HS-5 (cell line): ENCODE measurements around the gene TANC1.

Source experiments
- DNase-seq: peaks from one replicate; pipeline ENCODE4 v3.0.0-alpha.2; 2012; ENCODE audit warnings: low read depth

The TANC1 gene

DNA sequence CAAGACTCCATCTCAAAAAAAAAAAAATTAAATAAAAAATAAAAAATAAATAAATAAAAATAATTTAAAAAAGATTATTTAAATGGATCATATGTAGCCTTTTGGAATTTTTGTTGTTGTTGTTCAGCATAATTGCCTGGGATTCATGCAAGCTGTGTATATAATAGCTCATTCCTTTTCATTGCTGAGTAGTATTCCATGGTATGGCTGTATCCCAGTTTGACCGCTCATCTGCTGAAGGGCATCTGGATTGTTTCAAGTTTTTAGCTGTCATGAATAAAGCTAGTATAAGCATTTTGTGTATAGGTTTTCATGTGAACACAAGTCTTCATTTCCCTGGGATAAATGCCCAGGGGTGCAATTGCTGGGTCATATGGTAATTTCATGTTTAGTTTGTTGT, 6.4 kb upstream of the TANC1 start:
- no peak for DNase-seq

- no peak for DNase-seq
These were observed 5.4 kb upstream of the TANC1 start for GRCh38 chr2:158963071-158963470.

DNA sequence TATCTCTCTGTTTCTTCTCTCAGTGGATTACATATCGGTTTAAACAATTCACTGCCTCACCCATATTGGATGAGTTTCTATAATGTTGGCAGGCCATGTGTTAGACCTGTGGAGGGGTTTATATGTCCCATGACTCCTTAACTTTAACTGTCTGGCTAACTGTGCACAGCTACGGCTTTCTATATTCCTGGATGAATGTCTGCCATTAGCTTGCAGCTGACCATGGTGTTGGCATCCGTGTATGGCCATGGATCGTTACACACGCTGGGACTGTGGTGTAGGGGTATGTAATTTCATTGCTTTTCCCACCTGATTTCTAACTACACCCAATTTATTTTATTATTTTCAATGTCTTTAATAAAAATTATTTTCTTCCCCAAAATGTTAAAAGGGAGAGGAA, 3.3 kb upstream of the TANC1 start:
- no peak for DNase-seq

DNA sequence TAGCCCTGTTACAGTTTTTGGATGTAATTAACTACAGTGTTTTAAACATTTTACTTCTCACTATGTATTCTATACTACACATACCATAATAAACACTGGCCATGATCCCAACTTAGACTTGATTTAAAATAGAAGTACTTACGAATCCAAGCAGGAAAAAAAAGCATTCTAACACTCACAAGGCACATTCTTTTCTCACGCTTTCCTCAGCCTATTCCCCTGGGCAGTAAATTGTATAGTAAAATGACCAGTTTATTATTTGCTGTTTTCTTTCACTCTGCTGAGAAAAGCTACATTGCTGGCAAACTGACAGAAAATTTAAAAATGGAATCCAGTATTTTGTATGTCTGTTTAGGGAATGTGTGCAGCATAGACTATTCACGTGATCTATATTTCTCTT, 2.8 kb upstream of the TANC1 start:
- no peak for DNase-seq

DNA sequence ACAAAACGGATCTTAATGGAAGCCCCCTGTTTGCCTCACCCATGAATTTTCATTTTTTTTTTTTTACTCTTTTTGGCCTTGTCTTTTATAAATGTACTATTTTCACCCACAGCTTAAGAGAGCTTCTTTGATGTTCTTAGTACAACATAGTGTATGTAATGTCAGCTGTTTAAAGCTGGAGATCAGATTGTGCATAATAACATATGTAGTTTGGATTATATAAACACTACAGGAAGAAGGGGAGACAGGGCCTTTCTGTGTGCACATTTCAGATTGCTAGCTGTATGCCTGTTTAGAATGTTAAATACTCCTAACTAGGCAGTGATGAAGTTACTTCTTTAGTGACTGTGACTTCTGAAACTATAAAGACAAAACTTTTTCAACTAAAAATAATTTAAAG, 2.1 kb upstream of the TANC1 start:
- no peak for DNase-seq

- no peak for DNase-seq
These were observed 1.2 kb upstream of the TANC1 start for GRCh38 chr2:158967114-158967730.

DNA sequence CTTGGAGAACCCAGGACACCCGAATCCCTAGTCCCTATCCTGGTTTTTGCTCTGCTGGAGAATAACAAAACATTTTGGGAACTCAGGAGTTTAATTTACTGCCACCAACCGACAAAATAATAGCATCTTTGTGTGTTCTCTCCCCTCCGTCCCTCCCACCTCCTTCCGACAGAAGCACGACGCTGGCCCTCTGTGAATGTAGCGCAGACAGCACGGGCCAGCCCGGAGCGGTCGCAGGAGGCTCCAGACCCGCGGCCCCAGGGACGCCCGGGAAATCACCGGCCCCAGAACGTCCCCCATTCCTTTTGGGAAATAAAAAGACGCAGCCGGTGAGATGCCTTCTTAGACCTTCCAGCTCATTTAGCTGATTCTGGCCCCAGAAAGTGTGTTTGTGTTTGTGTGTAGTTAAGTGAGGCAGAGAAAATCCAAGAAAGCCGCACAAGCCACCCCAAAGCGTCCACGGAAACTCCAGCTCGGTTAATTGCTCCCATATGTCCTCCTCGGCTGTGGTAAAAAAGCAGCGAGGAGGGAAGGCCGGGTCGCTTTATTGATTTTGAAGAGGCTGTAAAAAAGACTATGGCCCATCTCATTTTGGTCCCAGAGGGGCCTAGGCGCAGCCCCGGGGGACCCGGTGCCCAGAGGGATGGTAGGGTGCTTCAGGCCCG, 577 bp upstream of the TANC1 start:
- no peak for DNase-seq

GRCh38 chr2:158969162-158969714, 798 bp downstream of the TANC1 start:
- no peak for DNase-seq

DNA sequence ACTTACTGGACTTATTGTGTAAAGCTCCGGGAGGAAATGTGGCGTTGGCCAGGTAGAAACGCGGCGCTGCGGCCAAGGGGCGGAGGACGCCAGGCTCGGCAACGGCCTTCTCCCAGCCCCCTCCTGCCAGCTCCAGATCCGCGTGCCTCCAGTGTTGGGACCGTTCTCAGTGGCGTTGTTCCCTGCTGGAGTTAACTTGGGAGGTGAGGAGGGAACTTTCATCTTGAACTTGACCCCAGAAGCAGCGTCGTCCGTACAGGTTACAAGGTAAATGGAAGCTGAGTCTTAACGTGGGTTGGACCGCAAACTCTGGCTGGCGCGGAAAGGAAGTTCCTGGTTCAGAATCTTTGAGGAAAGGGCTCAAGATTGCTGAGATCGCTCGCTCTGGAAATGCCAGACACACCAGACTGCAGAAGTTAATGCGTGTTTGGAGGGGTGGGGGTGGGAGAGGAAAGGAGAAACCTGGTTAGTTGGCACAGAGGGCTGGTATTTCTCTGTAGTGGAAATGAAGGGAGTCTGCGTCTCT, 1.3 kb downstream of the TANC1 start:
- no peak for DNase-seq

DNA sequence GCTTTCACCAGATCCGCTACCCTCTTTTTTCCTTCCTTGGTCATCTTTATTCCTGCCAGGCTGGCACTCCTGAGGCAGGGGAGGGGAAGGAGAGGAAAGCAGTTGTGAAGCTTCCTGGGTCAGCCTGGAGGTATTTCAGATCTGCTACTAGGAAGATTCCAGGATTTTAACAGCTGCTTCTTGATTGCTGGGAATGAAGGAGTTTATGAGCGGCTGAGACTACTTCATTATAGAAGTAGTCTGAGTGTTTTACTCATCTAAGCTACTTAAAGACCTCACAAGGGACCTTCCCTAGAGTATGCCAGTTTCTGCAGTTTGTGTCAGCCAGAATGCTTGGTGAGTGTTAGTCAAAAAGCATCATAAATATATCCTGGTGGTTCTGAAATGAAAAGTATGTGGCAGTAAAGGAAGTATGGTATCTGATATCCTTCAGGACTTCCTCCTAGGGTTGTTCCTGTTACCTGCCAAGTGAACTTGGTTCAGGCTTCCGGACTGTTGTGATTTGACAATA, 1.9 kb downstream of the TANC1 start:
- DNase-seq = no peak

- no peak for DNase-seq
These were observed 4.9 kb downstream of the TANC1 start for GRCh38 chr2:158973116-158973956.

DNA sequence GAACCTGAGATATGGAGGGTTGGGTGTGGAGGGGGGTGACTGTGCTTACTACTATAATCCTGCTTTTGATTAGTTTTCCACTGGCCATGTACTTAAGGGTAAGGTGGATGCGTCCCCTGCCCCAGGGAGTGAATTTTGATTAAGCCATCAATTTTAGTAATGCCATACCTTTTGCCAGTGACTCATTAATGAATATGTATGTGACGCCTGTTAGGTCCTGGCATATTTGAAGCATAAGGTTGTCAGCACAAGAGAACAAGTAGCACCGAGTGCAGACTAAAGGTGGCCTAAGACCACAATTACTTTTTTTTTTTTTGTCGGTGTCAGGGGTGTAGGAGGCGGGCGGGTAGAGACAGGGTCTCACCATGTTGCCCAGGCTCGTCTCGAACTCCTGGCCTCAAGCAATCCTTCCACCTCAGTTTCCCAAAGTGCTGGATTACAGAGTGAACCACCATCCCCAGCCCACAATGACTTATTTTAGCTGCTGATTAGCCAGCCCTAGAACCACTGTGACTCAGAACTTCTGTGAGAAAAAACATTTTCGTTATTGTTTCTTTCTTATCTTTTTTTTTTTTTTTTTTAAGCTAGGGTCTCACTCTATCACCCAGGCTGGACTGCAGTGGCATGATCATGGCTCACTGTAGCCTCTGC, 7.0 kb downstream of the TANC1 start:
- DNase-seq = no peak

GRCh38 chr2:158979772-158980171, 11.3 kb downstream of the TANC1 start:
- no peak for DNase-seq

GRCh38 chr2:158984604-158985135, 16.2 kb downstream of the TANC1 start:
- DNase-seq = no peak

DNA sequence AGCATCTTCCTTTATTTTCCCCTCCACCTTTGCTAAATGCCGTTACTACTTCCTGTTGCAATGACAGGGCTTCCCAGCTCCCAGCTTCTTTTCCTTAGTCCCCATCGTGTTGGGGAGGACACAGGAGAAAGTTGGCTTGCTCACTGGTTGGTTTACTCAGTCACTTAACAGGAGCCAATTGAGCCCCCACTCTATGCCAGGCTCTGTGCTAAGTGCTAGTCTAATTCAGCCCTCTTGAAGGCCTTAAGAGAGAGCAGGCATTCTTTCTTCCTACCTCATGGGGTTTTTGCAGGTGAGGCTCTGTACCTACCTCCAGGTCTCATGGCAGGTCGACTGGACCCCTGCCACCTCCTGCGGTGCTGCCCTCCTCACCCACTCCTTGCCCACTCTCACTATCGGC, 20.1 kb downstream of the TANC1 start:
- no peak for DNase-seq

GRCh38 chr2:158989165-158989564, 20.7 kb downstream of the TANC1 start:
- DNase-seq = no peak

- peak; percentile 97 for DNase-seq
These were observed 22.2 kb downstream of the TANC1 start for GRCh38 chr2:158990397-158991214.

- DNase-seq = no peak
These were observed 24.6 kb downstream of the TANC1 start for GRCh38 chr2:158993030-158993429.

- DNase-seq = no peak
These were observed 25.5 kb downstream of the TANC1 start for GRCh38 chr2:158993721-158994587.
